GM23338 (cell line): ENCODE data around the gene INSL3. TPM values are rescaled to one million over a fixed set of nuclear protein-coding genes. Genes with fewer than 3 reads are reported as not detected.

Experiments used
- ATAC-seq: fragments of 200-7000 bp; cut with Tn5 transposase; 3 replicates; pipeline ENCODE4 v1.9.1; 2020
- DNase-seq: peaks from one replicate; pipeline ENCODE4 v3.0.0-alpha.2; 2015; ENCODE audit warnings: low spot score
- H2AFZ ChIP-seq: fragments of 200-600 bp; sonication (generic); 2 replicates; pipeline ENCODE4 v1.8.0; 2016; ENCODE audit warnings: antibody characterized with exemption, mild to moderate bottlenecking, moderate library complexity
- H3F3A ChIP-seq: fragments of 200-600 bp; sonication (generic); replicated peaks from 2 replicates; pipeline ENCODE4 v1.8.0; 2017; ENCODE audit warnings: antibody characterized with exemption, mixed run types, low read depth
- H3K27ac ChIP-seq: fragments of 200-600 bp; sonication (generic); 2 replicates; pipeline ENCODE4 v1.6.1; 2016; ENCODE audit warnings: low read depth
- H3K27me3 ChIP-seq: fragments of 200-600 bp; sonication (generic); 2 replicates; pipeline ENCODE4 v1.8.0; 2016; ENCODE audit warnings: mild to moderate bottlenecking, mixed run types, moderate library complexity; ENCODE audit not compliant: insufficient read depth
- H3K36me3 ChIP-seq: fragments of 200-600 bp; sonication (generic); 2 replicates; pipeline ENCODE4 v1.8.0; 2016; ENCODE audit warnings: mild to moderate bottlenecking; ENCODE audit not compliant: insufficient read depth
- H3K4me1 ChIP-seq: fragments of 200-600 bp; sonication (generic); 2 replicates; pipeline ENCODE4 v1.8.0; 2016; ENCODE audit warnings: mild to moderate bottlenecking, moderate library complexity; ENCODE audit not compliant: insufficient read depth
- H3K4me2 ChIP-seq: fragments of 200-600 bp; sonication (generic); 2 replicates; pipeline ENCODE4 v1.7.1; 2017; ENCODE audit warnings: mixed run types
- H3K4me3 ChIP-seq: fragments of 200-600 bp; sonication (generic); 2 replicates; pipeline ENCODE4 v1.6.1; 2016; ENCODE audit warnings: mixed run types
- H3K79me2 ChIP-seq: fragments of 200-600 bp; sonication (generic); replicated peaks from 2 replicates; pipeline ENCODE4 v1.8.0; 2017; ENCODE audit warnings: mild to moderate bottlenecking; ENCODE audit not compliant: insufficient read depth
- H3K9me2 ChIP-seq: fragments of 200-600 bp; sonication (generic); 2 replicates; pipeline ENCODE4 v1.8.0; 2017; ENCODE audit not compliant: insufficient read depth
- H4K20me1 ChIP-seq: fragments of 200-600 bp; sonication (generic); replicated peaks from 2 replicates; pipeline ENCODE4 v1.8.0; 2017; ENCODE audit warnings: mild to moderate bottlenecking; ENCODE audit not compliant: insufficient read depth
- H3K27ac Mint-ChIP-seq: 2 replicates; pipeline ENCODE4 v1.8.0; 2020; ENCODE audit warnings: inconsistent platforms, mild to moderate bottlenecking, moderate library complexity, mixed read lengths
- H3K27me3 Mint-ChIP-seq: 3 replicates; pipeline ENCODE4 v1.8.0; 2022; ENCODE audit warnings: low read depth, mild to moderate bottlenecking, moderate library complexity, mixed read lengths, inconsistent platforms; ENCODE audit not compliant: insufficient read depth, poor library complexity
- H3K36me3 Mint-ChIP-seq: 3 replicates; pipeline ENCODE4 v1.8.0; 2021; ENCODE audit warnings: low read depth, mild to moderate bottlenecking, inconsistent platforms, moderate library complexity, mixed read lengths
- H3K4me1 Mint-ChIP-seq: 3 replicates; pipeline ENCODE4 v1.8.0; 2020; ENCODE audit warnings: mild to moderate bottlenecking, inconsistent platforms, mixed read lengths
- H3K4me3 Mint-ChIP-seq: 3 replicates; pipeline ENCODE4 v1.8.0; 2021; ENCODE audit warnings: moderate library complexity, mild to moderate bottlenecking, inconsistent platforms, mixed read lengths
- H3K9me3 Mint-ChIP-seq: 3 replicates; pipeline ENCODE4 v1.8.0; 2020; ENCODE audit warnings: moderate library complexity, mild to moderate bottlenecking, inconsistent platforms, mixed read lengths
- CTCF ChIP-seq, 2 experiments: fragments of 200-600 bp in 1 of 2; sonication (generic) in 1 of 2; conservative IDR thresholded peaks; 2 replicates each; pipeline versions ENCODE4 v1.5.1 to v1.6.1; 2016 to 2017; ENCODE audit warnings: antibody characterized with exemption in 2 of 2, low read depth in 2 of 2, mild to moderate bottlenecking in 2 of 2, moderate library complexity in 1 of 2
- ETS1 ChIP-seq: IDR thresholded peaks from 2 replicates; pipeline ENCODE4 v1.6.1; 2016; ENCODE audit warnings: antibody characterized with exemption
- EZH2phosphoT487 ChIP-seq: fragments of 200-600 bp; sonication (generic); IDR thresholded peaks from one replicate; pipeline ENCODE4 v1.8.1; 2018; ENCODE audit warnings: antibody characterized with exemption; ENCODE audit not compliant: unreplicated experiment
- JUNB ChIP-seq: IDR thresholded peaks from one replicate; pipeline ENCODE4 v1.6.1; 2016; ENCODE audit warnings: antibody characterized with exemption; ENCODE audit not compliant: unreplicated experiment
- NANOG ChIP-seq: IDR thresholded peaks from 2 replicates; pipeline ENCODE4 v1.6.1; 2016; ENCODE audit warnings: antibody characterized with exemption, borderline replicate concordance
- REST ChIP-seq: IDR thresholded peaks from one replicate; pipeline ENCODE4 v1.6.1; 2018; ENCODE audit warnings: antibody characterized with exemption; ENCODE audit not compliant: unreplicated experiment
- ZNF114 ChIP-seq: fragments of 250-450 bp; sonication (Bioruptor Pico); IDR thresholded peaks from 2 replicates; pipeline ENCODE4 v1.5.0; 2020; ENCODE audit warnings: mild to moderate bottlenecking, moderate library complexity
- ZNF462 ChIP-seq: fragments of 250-450 bp; sonication (Bioruptor Pico); IDR thresholded peaks from 2 replicates; pipeline ENCODE4 v1.5.0; 2020; ENCODE audit warnings: mild to moderate bottlenecking, moderate library complexity
- polyA plus RNA-seq: library from polyadenylated mRNA; unstranded; fragments of >200 nt; fragmentation: Nextera tagmentation; extraction: Ambion mirVana; gene quantifications from 2 replicates; pipeline ENCODE4 v1.2.1, GENCODE V29; 2016
- total RNA-seq: library from RNA; depleted of rRNA; stranded (reverse); fragments of >200 nt; shearing (Covaris generic); gene quantifications from 2 replicates; pipeline ENCODE4 v1.2.3, GENCODE V29; 2014

The INSL3 gene
- total and polyA plus RNA-seq, 2 experiments from 2014 or later = 0.76 TPM; not detected in 1

- TF ChIP-seq ZNF462 (no peak), ETS1 (no peak), EZH2phosphoT487 (no peak), ZNF114 (no peak)
These were observed 22.0 kb upstream of the INSL3 start (continued) for GRCh38 chr19:17843292-17843827.

- Mint-ChIP-seq H3K36me3 (no peaks in the 10 kb centered on the region), H3K4me1 (peaks cover 7% of the 10 kb centered on the region), H3K4me3 (peak overlapping the region; percentile 71), H3K27ac (no peak overlapping the region), H3K27me3 (peaks cover 32% of the 10 kb centered on the region), H3K9me3 (no peaks in the 10 kb centered on the region)
- Histone ChIP-seq H3K27ac (no peak overlapping the region), H3K79me2 (no peaks in the 10 kb centered on the region), H2AFZ (peak overlapping the region; percentile 81; the same call in 1 of the 2 replicates), H3K4me1 (no peaks in the 10 kb centered on the region; the same call in 1 of the 2 replicates), H3K27me3 (0 out of 2 replicates have a peak, but pooled peaks cover 10% of the 10 kb centered on the region), H3K36me3 (no peaks in the 10 kb centered on the region), H3K9me2 (no peaks in the 10 kb centered on the region), H3K4me3 (peak overlapping the region; percentile 73), H4K20me1 (no peaks in the 10 kb centered on the region), H3F3A (0 out of 2 replicates have a peak, but pooled peaks cover under 1% of the 10 kb centered on the region), H3K4me2 (peak overlapping the region; percentile 93)
- no peak for TF ChIP-seq JUNB
- no peak for TF ChIP-seq ZNF114
- no peak for TF ChIP-seq REST
- 0 out of 4 replicates have a peak, but pooled peaks of 1 of the 2 experiments have one; percentile 2 for TF ChIP-seq CTCF (conservative IDR thresholded peaks at IDR 0.05; ENCODE audit: low read depth in 2 of 2)
- no peak for TF ChIP-seq NANOG
- ATAC-seq = peak; percentile 25
- no peak for DNase-seq
These were observed 21.5 kb upstream of the INSL3 start for GRCh38 chr19:17842663-17843291.
